A549 (cell line): ENCODE measurements around the gene ANO10. TPM values are rescaled to one million over a fixed set of nuclear protein-coding genes. Genes with fewer than 3 reads are reported as not detected.
A peak's percentile ranks its signal among the peaks of the same experiment; 100 is the strongest.

Experiments used
- ATAC-seq, 2 experiments: fragments of 200-7000 bp in 1 of 2; fragments of >200 bp in 1 of 2; cut with Nextera tagmentation in 1 of 2; cut with Tn5 transposase in 1 of 2; 3 replicates each; pipeline versions ENCODE4 v1.8.0 to v1.9.1; 2018 to 2020; ENCODE audit warnings: mild to moderate bottlenecking in 1 of 2, moderate library complexity in 1 of 2
- CTCF ChIA-PET: fragments of 300-600 bp; sonication (Branson Sonifier 250); formaldehyde crosslinking; extraction: SDS; loops from one replicate; lab custom pipeline; 2021; ENCODE audit warnings: antibody characterized with exemption, inconsistent platforms; lab: Yijun Ruan, JAX
- POLR2A ChIA-PET: fragments of 350-600 bp; formaldehyde crosslinking; extraction: SDS; loops from one replicate; lab custom pipeline; 2021; ENCODE audit warnings: antibody characterized with exemption, inconsistent platforms; lab: Yijun Ruan, JAX
- DNase-seq, 2 experiments: peaks; one replicate each; pipeline versions ENCODE4 v3.0.0 to v3.0.0-alpha.2; 2011 to 2016; ENCODE audit warnings: low read depth in 1 of 2, low spot score in 1 of 2
- FAIRE-seq: peaks from 2 replicates; lab custom pipeline; 2011; peaks lifted over from hg19 to GRCh38; lab: Jason Lieb, UNC
- H3K27ac ChIP-seq, 2 experiments: fragments of >200 bp; sonication (Bioruptor Twin); formaldehyde crosslinking; 3 replicates each; pipeline ENCODE4 v1.5.1; 2016 to 2017
- H3K4me1 ChIP-seq: fragments of >200 bp; sonication (Bioruptor Twin); formaldehyde crosslinking; 3 replicates; pipeline ENCODE4 v1.6.1; 2016
- H3K4me2 ChIP-seq: fragments of >200 bp; sonication (Bioruptor Twin); formaldehyde crosslinking; 3 replicates; pipeline ENCODE4 v1.6.1; 2016
- H3K4me3 ChIP-seq: fragments of >200 bp; sonication (Bioruptor Twin); formaldehyde crosslinking; 3 replicates; pipeline ENCODE4 v1.5.1; 2016
- H3K9me3 ChIP-seq: fragments of >200 bp; sonication (Bioruptor Twin); formaldehyde crosslinking; 3 replicates; pipeline ENCODE4 v1.6.1; 2016
- CHD4 ChIP-seq: fragments of 200-600 bp; sonication (generic); IDR thresholded peaks from 2 replicates; pipeline ENCODE4 v1.6.1; 2016; ENCODE audit warnings: antibody characterized with exemption, mild to moderate bottlenecking, borderline replicate concordance
- EHF ChIP-seq: fragments of 250-450 bp; sonication (Bioruptor Pico); IDR thresholded peaks from 2 replicates; pipeline ENCODE4 v1.5.0; 2020; ENCODE audit warnings: mild to moderate bottlenecking
- FOSB ChIP-seq: fragments of 250-450 bp; sonication (Bioruptor Pico); IDR thresholded peaks from 2 replicates; pipeline ENCODE4 v1.5.0; 2020; ENCODE audit warnings: mild to moderate bottlenecking, moderate library complexity
- FOSL2 ChIP-seq, 2 experiments: fragments of 450-650 bp in 1 of 2; fragments of >200 bp in 1 of 2; sonication (Bioruptor Twin) in 1 of 2; formaldehyde crosslinking; IDR thresholded peaks; 2 replicates each; pipeline versions ENCODE4 v1.5.0 to v1.6.1; 2016 to 2020; ENCODE audit warnings: mild to moderate bottlenecking in 1 of 2, moderate library complexity in 1 of 2
- GATA3 ChIP-seq: IDR thresholded peaks from 2 replicates; pipeline ENCODE4 v1.6.1; 2012; ENCODE audit warnings: borderline replicate concordance
- HOXA7 ChIP-seq: fragments of 250-450 bp; sonication (Bioruptor Pico); IDR thresholded peaks from 2 replicates; pipeline ENCODE4 v1.5.0; 2020; ENCODE audit warnings: mild to moderate bottlenecking, moderate library complexity
- KDM1A ChIP-seq: fragments of 200-600 bp; sonication (generic); IDR thresholded peaks from 2 replicates; pipeline ENCODE4 v1.6.1; 2016; ENCODE audit warnings: low read depth, mild to moderate bottlenecking
- MAFK ChIP-seq: fragments of 450-650 bp; IDR thresholded peaks from 2 replicates; pipeline ENCODE4 v1.6.1; 2014; ENCODE audit not compliant: partially characterized antibody
- NPAS2 ChIP-seq: fragments of 250-450 bp; sonication (Bioruptor Pico); IDR thresholded peaks from 2 replicates; pipeline ENCODE4 v1.8.0; 2022; ENCODE audit warnings: mild to moderate bottlenecking, moderate library complexity, borderline replicate concordance
- POLR2A ChIP-seq: IDR thresholded peaks from 2 replicates; pipeline ENCODE4 v1.6.1; 2012; ENCODE audit warnings: mild to moderate bottlenecking, low read length
- RAD21 ChIP-seq, 2 experiments: fragments of >200 bp in 1 of 2; sonication (Bioruptor Twin) in 1 of 2; formaldehyde crosslinking in 1 of 2; IDR thresholded peaks in 1 of 2; conservative IDR thresholded peaks in 1 of 2; 2 replicates in 1 of 2; 3 replicates in 1 of 2; pipeline ENCODE4 v1.6.1; 2012 to 2018; ENCODE audit warnings: inconsistent platforms in 1 of 2
- RARB ChIP-seq: fragments of 250-450 bp; sonication (Bioruptor Pico); IDR thresholded peaks from 2 replicates; pipeline ENCODE4 v1.8.0; 2021; ENCODE audit warnings: mild to moderate bottlenecking, moderate library complexity
- SREBF2 ChIP-seq: fragments of 450-650 bp; IDR thresholded peaks from 2 replicates; pipeline ENCODE4 v1.6.1; 2014; ENCODE audit warnings: mild to moderate bottlenecking, moderate library complexity
- TP53 ChIP-seq: fragments of 250-450 bp; sonication (Bioruptor Pico); IDR thresholded peaks from 2 replicates; pipeline ENCODE4 v1.5.0; 2021; ENCODE audit warnings: mild to moderate bottlenecking, moderate library complexity
- WGBS: methylation state at CpG from one replicate; pipeline ENCODE4 v1.1.6; 2017; ENCODE audit errors: missing lambda C conversion rate; 5-methylcytosine and 5-hydroxymethylcytosine counted together
- polyA plus RNA-seq, 4 experiments: library from polyadenylated mRNA; depleted of rRNA in 3 of 4; stranded (reverse); fragments of >200 nt; fragmentation: RNase III in 1 of 4; extraction: RNeasy Plus Mini Kit Qiagen cat#74134 plus additional on column Dnase treatment in 1 of 4; gene quantifications; 2 replicates in 3 of 4; 3 replicates in 1 of 4; pipeline ENCODE4 v1.2.3, GENCODE V29; 2011 to 2017
- TF ChIP-seq, protein P1 (sequence below): fragments of >200 bp; sonication (Bioruptor Twin); formaldehyde crosslinking; IDR thresholded peaks from 3 replicates; pipeline ENCODE4 v1.5.1; 2016
- TF ChIP-seq, protein P2 (sequence below): fragments of >200 bp; sonication (Bioruptor Twin); formaldehyde crosslinking; IDR thresholded peaks from 2 replicates; pipeline ENCODE4 v1.6.1; 2016
- TF ChIP-seq, protein P3 (sequence below): fragments of 200-600 bp; sonication (generic); IDR thresholded peaks from 2 replicates; pipeline ENCODE4 v1.6.1; 2016; ENCODE audit warnings: antibody characterized with exemption, mild to moderate bottlenecking, moderate library complexity
- TF ChIP-seq, protein P4 (sequence below): fragments of 450-650 bp; IDR thresholded peaks from 2 replicates; pipeline ENCODE4 v1.6.1; 2014; ENCODE audit warnings: antibody characterized with exemption
- TF ChIP-seq, protein P5 (sequence below): fragments of 250-450 bp; sonication (Bioruptor Pico); IDR thresholded peaks from 2 replicates; pipeline ENCODE4 v1.5.0; 2021; ENCODE audit warnings: mild to moderate bottlenecking, moderate library complexity, borderline replicate concordance

ANO10 gene
- polyA plus RNA-seq, 2 of the 4 experiments (the other 2 are of a cell fraction): 20.0 to 22.8 TPM

DNA sequence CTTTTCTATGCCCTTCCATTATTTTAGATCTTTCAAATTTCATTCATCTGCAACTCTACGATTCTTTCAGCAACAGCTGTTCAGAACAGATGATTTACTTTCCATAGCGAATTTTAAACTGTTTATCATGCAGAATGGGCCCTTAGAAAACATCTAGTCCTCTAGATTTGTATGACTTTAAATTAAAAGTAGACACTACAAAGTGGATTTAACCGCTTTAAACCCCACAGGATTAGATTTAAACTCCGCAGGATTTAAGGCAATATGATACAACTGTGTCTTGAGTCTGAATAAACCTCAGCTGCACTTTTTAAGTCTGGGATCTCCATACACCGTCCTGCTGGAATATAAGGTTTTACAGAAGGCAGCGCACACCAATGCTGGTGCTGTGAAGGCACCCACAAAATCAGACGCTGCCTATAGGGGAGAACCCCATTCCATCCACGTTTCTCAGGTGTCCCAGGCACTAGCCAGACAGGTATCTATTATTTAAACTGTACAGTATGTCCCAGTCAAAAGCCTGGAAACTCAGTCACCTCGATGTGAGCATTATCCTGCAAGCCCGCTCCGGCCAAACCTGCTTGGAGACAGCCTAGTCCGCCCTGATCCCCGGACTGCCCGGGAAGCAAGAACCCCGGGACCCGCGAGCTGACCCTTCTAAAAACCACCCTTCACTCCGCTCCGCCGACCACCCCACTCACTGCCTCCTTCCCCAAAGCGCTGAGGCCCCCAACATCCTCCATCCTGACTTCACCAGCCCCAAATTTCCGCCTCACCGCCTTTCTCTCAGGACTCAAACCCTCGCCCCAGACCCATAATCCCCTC is 768 bp downstream of the ANO10 start:
- CTCF ChIA-PET: no interaction called here
- FAIRE-seq: no peak

DNA sequence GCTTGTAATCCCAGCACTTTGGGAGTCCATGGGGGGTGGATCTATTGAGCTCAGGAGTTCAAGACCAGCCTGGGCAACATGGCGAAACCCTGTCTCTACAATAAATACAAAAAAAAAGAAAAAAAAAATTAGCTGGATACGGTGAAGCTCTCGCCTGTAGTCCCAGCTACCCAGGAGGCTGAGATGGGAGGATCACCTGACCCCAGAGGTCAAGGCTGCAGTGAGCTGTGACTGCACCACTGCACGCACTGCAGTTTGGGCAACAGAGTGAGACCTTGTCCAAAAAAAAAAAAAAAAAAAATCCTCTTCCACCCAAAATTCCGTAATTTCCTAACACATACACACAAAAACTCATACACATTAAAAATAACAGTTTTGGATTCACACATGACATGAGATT is 2.2 kb downstream of the ANO10 start:
- H3K4me3 ChIP-seq: no peak overlapping the region
- H3K4me2 ChIP-seq: no peak overlapping the region
- 88% methylated on average over 5 of the region's 5 CpGs for WGBS
- FAIRE-seq (no peak), DNase-seq (no peak), ATAC-seq (no peak)
- POLR2A ChIA-PET: no interaction called here
- CTCF ChIA-PET: interaction anchor here (0.7 kb wide), 1 partner anchor 96 kb away, joined by 3 read pairs; no protein-coding TSS in a partner anchor
- peaks cover 11% of the 10 kb centered on the region for H3K4me1 ChIP-seq
- no peaks in the 10 kb centered on the region for H3K9me3 ChIP-seq
- H3K27ac ChIP-seq: no peak overlapping the region
- TF ChIP-seq, protein P1, sequence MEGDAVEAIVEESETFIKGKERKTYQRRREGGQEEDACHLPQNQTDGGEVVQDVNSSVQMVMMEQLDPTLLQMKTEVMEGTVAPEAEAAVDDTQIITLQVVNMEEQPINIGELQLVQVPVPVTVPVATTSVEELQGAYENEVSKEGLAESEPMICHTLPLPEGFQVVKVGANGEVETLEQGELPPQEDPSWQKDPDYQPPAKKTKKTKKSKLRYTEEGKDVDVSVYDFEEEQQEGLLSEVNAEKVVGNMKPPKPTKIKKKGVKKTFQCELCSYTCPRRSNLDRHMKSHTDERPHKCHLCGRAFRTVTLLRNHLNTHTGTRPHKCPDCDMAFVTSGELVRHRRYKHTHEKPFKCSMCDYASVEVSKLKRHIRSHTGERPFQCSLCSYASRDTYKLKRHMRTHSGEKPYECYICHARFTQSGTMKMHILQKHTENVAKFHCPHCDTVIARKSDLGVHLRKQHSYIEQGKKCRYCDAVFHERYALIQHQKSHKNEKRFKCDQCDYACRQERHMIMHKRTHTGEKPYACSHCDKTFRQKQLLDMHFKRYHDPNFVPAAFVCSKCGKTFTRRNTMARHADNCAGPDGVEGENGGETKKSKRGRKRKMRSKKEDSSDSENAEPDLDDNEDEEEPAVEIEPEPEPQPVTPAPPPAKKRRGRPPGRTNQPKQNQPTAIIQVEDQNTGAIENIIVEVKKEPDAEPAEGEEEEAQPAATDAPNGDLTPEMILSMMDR: no peak
- TF ChIP-seq MAFK: no peak
- no peak for TF ChIP-seq SREBF2
- TF ChIP-seq POLR2A: no peak

More for the DNA sequence above, 768 bp downstream of the ANO10 start:
- no peaks in the 10 kb centered on the region; the same call in 2 of the 3 replicates for H3K9me3 ChIP-seq
- POLR2A ChIA-PET: interaction anchor here (0.6 to 1.8 kb wide), 5 partner anchors 11 to 246 kb away, joined by 3 to 8 read pairs (median 3); no protein-coding TSS in a partner anchor
- peaks cover 11% of the 10 kb centered on the region for H3K4me1 ChIP-seq
- DNase-seq: peak in 1 of 2 experiments; percentile 1
- peak; percentile 19 to 37; a peak in 4 of 6 replicates for ATAC-seq
- 21% methylated on average over 23 of the region's 24 CpGs for WGBS
- H3K4me3 ChIP-seq: peak overlapping the region; percentile 93
- H3K27ac ChIP-seq: peak overlapping the region; percentile 83 to 91
- peak overlapping the region; percentile 93 for H3K4me2 ChIP-seq
- TF ChIP-seq, protein P2, sequence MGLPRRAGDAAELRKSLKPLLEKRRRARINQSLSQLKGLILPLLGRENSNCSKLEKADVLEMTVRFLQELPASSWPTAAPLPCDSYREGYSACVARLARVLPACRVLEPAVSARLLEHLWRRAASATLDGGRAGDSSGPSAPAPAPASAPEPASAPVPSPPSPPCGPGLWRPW: no peak
- TF ChIP-seq KDM1A (no peak), GATA3 (no peak)

DNA sequence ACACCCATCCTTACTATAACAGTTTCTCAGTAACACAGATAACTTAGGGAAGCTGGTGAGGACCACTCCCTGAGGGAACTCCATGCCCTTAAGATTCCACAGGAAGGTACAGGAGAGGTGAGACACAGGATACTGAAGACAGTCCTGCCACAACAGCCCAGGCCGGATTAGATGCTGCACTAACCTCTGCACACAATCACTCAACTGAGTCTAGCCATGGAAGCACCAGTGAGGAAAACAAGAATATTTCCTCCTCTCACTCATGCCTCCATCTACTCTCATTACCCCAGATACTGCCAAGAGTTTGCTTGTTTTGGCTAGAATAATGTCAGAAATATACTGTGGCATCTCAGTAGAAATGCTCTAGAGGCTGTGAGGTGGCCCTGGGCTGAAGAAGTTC is 3.7 kb downstream of the ANO10 start:
- TF ChIP-seq CHD4 (no peak), TP53 (CRISPR knock-in tag) (no peak)
- ATAC-seq (no peak), DNase-seq (no peak), FAIRE-seq (no peak)
- 85% methylated on average over 1 of the region's 1 CpG for WGBS
- Histone ChIP-seq H3K9me3 (no peaks in the 10 kb centered on the region), H3K4me1 (peaks cover 11% of the 10 kb centered on the region), H3K4me2 (no peak overlapping the region), H3K27ac (no peak overlapping the region), H3K4me3 (no peak overlapping the region)
- POLR2A ChIA-PET: no interaction called here
- CTCF ChIA-PET: no interaction called here

DNA sequence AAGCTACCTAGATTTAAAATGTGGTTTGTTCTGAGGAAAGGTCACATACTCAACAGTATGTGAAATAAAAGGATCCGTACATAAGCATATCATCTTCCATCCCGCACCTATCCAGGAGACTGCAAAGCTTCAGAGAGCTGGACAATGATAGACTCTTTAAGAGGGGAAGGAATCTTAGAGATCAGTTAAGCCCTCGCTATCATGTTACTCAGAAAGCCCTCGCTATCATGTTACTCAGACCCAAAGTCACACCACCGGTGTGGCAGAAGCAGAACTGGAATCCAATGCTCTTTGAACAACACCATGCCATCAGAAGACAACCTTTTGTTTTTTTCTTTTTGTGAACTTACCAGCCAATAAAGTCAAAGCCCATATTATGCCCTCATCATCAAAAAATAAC is 5.8 kb downstream of the ANO10 start:
- POLR2A ChIA-PET: no interaction called here
- 86% methylated on average over 5 of the region's 5 CpGs for WGBS
- DNase-seq (no peak), ATAC-seq (no peak), FAIRE-seq (no peak)
- Histone ChIP-seq H3K27ac (no peak overlapping the region), H3K4me1 (peaks cover 6% of the 10 kb centered on the region; the same call in 1 of the 3 replicates), H3K9me3 (no peaks in the 10 kb centered on the region), H3K4me3 (no peak overlapping the region), H3K4me2 (no peak overlapping the region)
- CTCF ChIA-PET: interaction anchor here (0.6 to 0.9 kb wide), 3 partner anchors 17 to 583 kb away, joined by 3 to 4 read pairs (median 3); no protein-coding TSS in a partner anchor
- no peak for TF ChIP-seq NPAS2 (CRISPR knock-in tag)
- TF ChIP-seq FOSL2 (IDR thresholded peaks at IDR 0.05): no peak
- no peak for TF ChIP-seq FOSL2 (CRISPR knock-in tag; IDR thresholded peaks at IDR 0.05)
- no peak for TF ChIP-seq HOXA7 (CRISPR knock-in tag)
- TF ChIP-seq KDM1A: no peak
- TF ChIP-seq FOSB (CRISPR knock-in tag): no peak
- TF ChIP-seq, protein P3, sequence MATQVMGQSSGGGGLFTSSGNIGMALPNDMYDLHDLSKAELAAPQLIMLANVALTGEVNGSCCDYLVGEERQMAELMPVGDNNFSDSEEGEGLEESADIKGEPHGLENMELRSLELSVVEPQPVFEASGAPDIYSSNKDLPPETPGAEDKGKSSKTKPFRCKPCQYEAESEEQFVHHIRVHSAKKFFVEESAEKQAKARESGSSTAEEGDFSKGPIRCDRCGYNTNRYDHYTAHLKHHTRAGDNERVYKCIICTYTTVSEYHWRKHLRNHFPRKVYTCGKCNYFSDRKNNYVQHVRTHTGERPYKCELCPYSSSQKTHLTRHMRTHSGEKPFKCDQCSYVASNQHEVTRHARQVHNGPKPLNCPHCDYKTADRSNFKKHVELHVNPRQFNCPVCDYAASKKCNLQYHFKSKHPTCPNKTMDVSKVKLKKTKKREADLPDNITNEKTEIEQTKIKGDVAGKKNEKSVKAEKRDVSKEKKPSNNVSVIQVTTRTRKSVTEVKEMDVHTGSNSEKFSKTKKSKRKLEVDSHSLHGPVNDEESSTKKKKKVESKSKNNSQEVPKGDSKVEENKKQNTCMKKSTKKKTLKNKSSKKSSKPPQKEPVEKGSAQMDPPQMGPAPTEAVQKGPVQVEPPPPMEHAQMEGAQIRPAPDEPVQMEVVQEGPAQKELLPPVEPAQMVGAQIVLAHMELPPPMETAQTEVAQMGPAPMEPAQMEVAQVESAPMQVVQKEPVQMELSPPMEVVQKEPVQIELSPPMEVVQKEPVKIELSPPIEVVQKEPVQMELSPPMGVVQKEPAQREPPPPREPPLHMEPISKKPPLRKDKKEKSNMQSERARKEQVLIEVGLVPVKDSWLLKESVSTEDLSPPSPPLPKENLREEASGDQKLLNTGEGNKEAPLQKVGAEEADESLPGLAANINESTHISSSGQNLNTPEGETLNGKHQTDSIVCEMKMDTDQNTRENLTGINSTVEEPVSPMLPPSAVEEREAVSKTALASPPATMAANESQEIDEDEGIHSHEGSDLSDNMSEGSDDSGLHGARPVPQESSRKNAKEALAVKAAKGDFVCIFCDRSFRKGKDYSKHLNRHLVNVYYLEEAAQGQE: no peak
- no peak for TF ChIP-seq RAD21 (conservative IDR thresholded peaks at IDR 0.05 in 1 of 2, IDR thresholded peaks at IDR 0.05 in 1 of 2)
- TF ChIP-seq, protein P4, sequence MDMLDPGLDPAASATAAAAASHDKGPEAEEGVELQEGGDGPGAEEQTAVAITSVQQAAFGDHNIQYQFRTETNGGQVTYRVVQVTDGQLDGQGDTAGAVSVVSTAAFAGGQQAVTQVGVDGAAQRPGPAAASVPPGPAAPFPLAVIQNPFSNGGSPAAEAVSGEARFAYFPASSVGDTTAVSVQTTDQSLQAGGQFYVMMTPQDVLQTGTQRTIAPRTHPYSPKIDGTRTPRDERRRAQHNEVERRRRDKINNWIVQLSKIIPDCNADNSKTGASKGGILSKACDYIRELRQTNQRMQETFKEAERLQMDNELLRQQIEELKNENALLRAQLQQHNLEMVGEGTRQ: no peak
- TF ChIP-seq RARB: no peak
- TF ChIP-seq, protein P5, sequence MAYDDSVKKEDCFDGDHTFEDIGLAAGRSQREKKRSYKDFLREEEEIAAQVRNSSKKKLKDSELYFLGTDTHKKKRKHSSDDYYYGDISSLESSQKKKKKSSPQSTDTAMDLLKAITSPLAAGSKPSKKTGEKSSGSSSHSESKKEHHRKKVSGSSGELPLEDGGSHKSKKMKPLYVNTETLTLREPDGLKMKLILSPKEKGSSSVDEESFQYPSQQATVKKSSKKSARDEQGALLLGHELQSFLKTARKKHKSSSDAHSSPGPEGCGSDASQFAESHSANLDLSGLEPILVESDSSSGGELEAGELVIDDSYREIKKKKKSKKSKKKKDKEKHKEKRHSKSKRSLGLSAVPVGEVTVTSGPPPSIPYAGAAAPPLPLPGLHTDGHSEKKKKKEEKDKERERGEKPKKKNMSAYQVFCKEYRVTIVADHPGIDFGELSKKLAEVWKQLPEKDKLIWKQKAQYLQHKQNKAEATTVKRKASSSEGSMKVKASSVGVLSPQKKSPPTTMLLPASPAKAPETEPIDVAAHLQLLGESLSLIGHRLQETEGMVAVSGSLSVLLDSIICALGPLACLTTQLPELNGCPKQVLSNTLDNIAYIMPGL (CRISPR knock-in tag): no peak
- TF ChIP-seq POLR2A: no peak
- TF ChIP-seq EHF: no peak
